ENCODE results near the gene RANBP3.

DNA sequence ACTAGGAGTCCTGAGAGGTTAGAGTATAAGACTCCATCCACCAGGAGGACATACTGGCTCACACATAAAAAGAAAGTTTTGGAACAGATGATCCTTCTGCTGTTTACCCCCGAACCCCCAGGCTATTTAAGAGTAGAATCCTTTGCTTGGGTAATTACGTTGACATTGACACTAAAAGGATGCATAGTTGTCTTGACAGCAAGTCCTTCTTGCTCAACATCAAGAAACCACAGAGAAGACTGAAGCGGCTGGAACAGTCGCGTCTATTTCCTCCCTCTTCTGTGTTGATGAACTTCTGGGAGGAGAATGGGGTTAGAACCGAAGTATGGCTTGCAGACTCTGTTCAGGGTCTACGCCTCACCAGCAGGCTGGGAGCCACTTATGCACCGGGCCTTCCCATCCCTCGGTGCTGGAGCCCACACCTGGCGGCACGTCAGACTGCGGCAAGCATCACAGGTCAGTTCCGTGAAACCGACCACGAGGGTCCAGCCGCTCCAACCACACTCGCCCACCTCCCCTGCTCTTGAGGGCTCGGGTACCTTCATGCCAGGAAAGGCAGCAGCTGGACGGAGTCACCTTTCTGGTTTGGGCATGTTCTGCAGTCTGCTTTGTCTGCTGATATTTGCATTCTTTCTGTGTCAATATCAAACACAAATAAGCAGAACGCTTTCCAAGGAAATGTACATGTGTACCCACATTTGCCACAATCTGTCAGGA is 42.4 kb upstream of the RANBP3 start:
- no peak for TF ChIP-seq GATA2 (IDR thresholded peaks at IDR 0.05; ENCODE audit: low read depth, low read length)
- TF ChIP-seq GATA3 (IDR thresholded peaks at IDR 0.05; ENCODE audit: low read depth, low read length) = no peak

All from SH-SY5Y (cell line).